H9 (cell line): ENCODE measurements around the gene TMEM132D. TPM values are rescaled to one million over a fixed set of nuclear protein-coding genes. Genes with fewer than 3 reads are reported as not detected.

ENCODE experiments used
- DNase-seq: peaks from one replicate; pipeline ENCODE4 v3.0.0-alpha.2; 2017
- H2AFZ ChIP-seq: one replicate; pipeline ENCODE4 v1.6.1; 2013; ENCODE audit warnings: mild to moderate bottlenecking, low read length, control low read depth, moderate library complexity
- H2AK5ac ChIP-seq: 2 replicates; pipeline ENCODE4 v1.6.1; 2013; ENCODE audit warnings: low read length, control low read depth, mixed read lengths; ENCODE audit not compliant: insufficient read length
- H2BK120ac ChIP-seq: one replicate; pipeline ENCODE4 v1.6.1; 2013; ENCODE audit warnings: low read depth, mild to moderate bottlenecking, low read length, control low read depth, inconsistent platforms; ENCODE audit not compliant: poor library complexity, severe bottlenecking
- H2BK12ac ChIP-seq: 2 replicates; pipeline ENCODE4 v1.6.1; 2013; ENCODE audit warnings: low read length, control low read depth, mixed read lengths, low read depth; ENCODE audit not compliant: insufficient read length
- H2BK15ac ChIP-seq: 2 replicates; pipeline ENCODE4 v1.6.1; 2013; ENCODE audit warnings: low read depth, low read length, control low read depth
- H2BK20ac ChIP-seq: one replicate; pipeline ENCODE4 v1.6.1; 2013; ENCODE audit warnings: low read depth, mild to moderate bottlenecking, low read length, control low read depth, inconsistent platforms; ENCODE audit not compliant: poor library complexity, severe bottlenecking
- H2BK5ac ChIP-seq: 2 replicates; pipeline ENCODE4 v1.6.1; 2013; ENCODE audit warnings: low read length, control low read depth, mixed read lengths; ENCODE audit not compliant: insufficient read length
- H3K14ac ChIP-seq: 2 replicates; pipeline ENCODE4 v1.6.1; 2013; ENCODE audit warnings: low read length, control low read depth; ENCODE audit not compliant: insufficient read depth
- H3K18ac ChIP-seq: 2 replicates; pipeline ENCODE4 v1.6.1; 2013; ENCODE audit warnings: low read depth, mild to moderate bottlenecking, mixed read lengths, low read length, control low read depth; ENCODE audit not compliant: insufficient read length
- H3K23ac ChIP-seq: 2 replicates; pipeline ENCODE4 v1.6.1; 2013; ENCODE audit warnings: low read length, control low read depth, mixed read lengths, low read depth; ENCODE audit not compliant: insufficient read length
- H3K23me2 ChIP-seq: 2 replicates; pipeline ENCODE4 v1.6.1; 2013; ENCODE audit warnings: low read depth, mild to moderate bottlenecking, mixed read lengths, low read length, control low read depth; ENCODE audit not compliant: insufficient read length, poor library complexity, severe bottlenecking
- H3K27ac ChIP-seq: 2 replicates; pipeline ENCODE4 v1.5.1; 2013; ENCODE audit warnings: low read length, control low read depth, mixed read lengths, low read depth; ENCODE audit not compliant: insufficient read length
- H3K27me3 ChIP-seq: 2 replicates; pipeline ENCODE4 v1.6.1; 2013; ENCODE audit warnings: low read length, control low read depth, inconsistent platforms; ENCODE audit not compliant: insufficient read depth
- H3K4ac ChIP-seq: 2 replicates; pipeline ENCODE4 v1.6.1; 2013; ENCODE audit warnings: low read depth, mild to moderate bottlenecking, control low read depth, inconsistent platforms, low read length, moderate library complexity
- H3K4me1 ChIP-seq: 2 replicates; pipeline ENCODE4 v1.6.1; 2013; ENCODE audit warnings: low read length, control low read depth, inconsistent platforms; ENCODE audit not compliant: insufficient read depth
- H3K4me2 ChIP-seq: 2 replicates; pipeline ENCODE4 v1.6.1; 2013; ENCODE audit warnings: low read length, control low read depth, mixed read lengths; ENCODE audit not compliant: insufficient read length, insufficient read depth
- H3K56ac ChIP-seq: 2 replicates; pipeline ENCODE4 v1.6.1; 2013; ENCODE audit warnings: low read depth, mild to moderate bottlenecking, mixed read lengths, low read length, control low read depth; ENCODE audit not compliant: insufficient read length
- H3K79me1 ChIP-seq: 2 replicates; pipeline ENCODE4 v1.6.1; 2013; ENCODE audit warnings: low read depth, mild to moderate bottlenecking, moderate library complexity, low read length, control low read depth, inconsistent platforms; ENCODE audit not compliant: insufficient read depth, poor library complexity, severe bottlenecking
- H3K79me2 ChIP-seq: 2 replicates; pipeline ENCODE4 v1.6.1; 2013; ENCODE audit warnings: low read length, control low read depth, inconsistent platforms; ENCODE audit not compliant: insufficient read depth
- H3K9ac ChIP-seq: 2 replicates; pipeline ENCODE4 v1.6.1; 2013; ENCODE audit warnings: low read length, control low read depth, mixed read lengths; ENCODE audit not compliant: insufficient read length; ENCODE audit errors: extremely low read depth
- H3K9me3 ChIP-seq: one replicate; pipeline ENCODE4 v1.6.1; 2013; ENCODE audit warnings: low read depth, low read length, inconsistent platforms; ENCODE audit not compliant: control insufficient read depth
- H3T11ph ChIP-seq: one replicate; pipeline ENCODE4 v1.6.1; 2013; ENCODE audit warnings: mild to moderate bottlenecking, low read length, control low read depth, inconsistent platforms
- H4K20me1 ChIP-seq: one replicate; pipeline ENCODE4 v1.6.1; 2013; ENCODE audit not compliant: control insufficient read depth, insufficient read length, insufficient read depth
- H4K5ac ChIP-seq: 2 replicates; pipeline ENCODE4 v1.6.1; 2013; ENCODE audit warnings: low read depth, mild to moderate bottlenecking, mixed read lengths, low read length, control low read depth; ENCODE audit not compliant: insufficient read length
- H4K8ac ChIP-seq: replicated peaks from 2 replicates; pipeline ENCODE4 v1.6.1; 2013; ENCODE audit warnings: low read length, control low read depth, mixed read lengths, low read depth; ENCODE audit not compliant: insufficient read length
- H4K91ac ChIP-seq: 2 replicates; pipeline ENCODE4 v1.6.1; 2013; ENCODE audit warnings: low read depth, mild to moderate bottlenecking, moderate library complexity, mixed read lengths, low read length, control low read depth; ENCODE audit not compliant: insufficient read length
- H3K27ac Mint-ChIP-seq, 3 experiments: 2 replicates in 2 of 3; 3 replicates in 1 of 3; pipeline ENCODE4 v1.8.0; 2020 to 2021; ENCODE audit warnings: mixed read lengths in 3 of 3, mild to moderate bottlenecking in 1 of 3, moderate library complexity in 1 of 3
- H3K27me3 Mint-ChIP-seq: 2 replicates; pipeline ENCODE4 v1.8.0; 2021; ENCODE audit warnings: low read depth, mild to moderate bottlenecking, moderate library complexity, mixed read lengths
- H3K36me3 Mint-ChIP-seq, 3 experiments: 2 replicates in 2 of 3; 3 replicates in 1 of 3; pipeline ENCODE4 v1.8.0; 2020 to 2021; ENCODE audit warnings: low read depth in 3 of 3, mixed read lengths in 3 of 3; ENCODE audit not compliant: insufficient read depth in 1 of 3
- H3K4me1 Mint-ChIP-seq, 2 experiments: 2 replicates each; pipeline ENCODE4 v1.8.0; 2020; ENCODE audit warnings: mixed read lengths in 2 of 2
- H3K4me3 Mint-ChIP-seq, 2 experiments: 2 replicates in 1 of 2; 3 replicates in 1 of 2; pipeline ENCODE4 v1.8.0; 2020 to 2021; ENCODE audit warnings: mild to moderate bottlenecking in 2 of 2, mixed read lengths in 2 of 2, moderate library complexity in 1 of 2
- H3K9me3 Mint-ChIP-seq, 2 experiments: 2 replicates in 1 of 2; 3 replicates in 1 of 2; pipeline ENCODE4 v1.8.0; 2020; ENCODE audit warnings: mild to moderate bottlenecking in 2 of 2, mixed read lengths in 2 of 2, moderate library complexity in 1 of 2
- CTCF ChIP-seq: fragments of 200-600 bp; sonication (generic); conservative IDR thresholded peaks from 3 replicates; pipeline ENCODE4 v1.8.0; 2021; ENCODE audit warnings: antibody characterized with exemption, mild to moderate bottlenecking
- WGBS: extraction: QIAGEN DNeasy Blood & Tissue Kit; methylation state at CpG from one replicate; pipeline ENCODE4 v1.1.7; 2013; ENCODE audit warnings: missing lambda C conversion rate, low lambda C conversion rate, mixed read lengths; ENCODE audit not compliant: insufficient read length; ENCODE audit errors: extremely low coverage; 5-methylcytosine and 5-hydroxymethylcytosine counted together
- total RNA-seq: library from RNA; stranded (reverse); gene quantifications from 2 replicates; pipeline ENCODE4 v1.2.1, GENCODE V29; 2021

TMEM132D gene
- total RNA-seq, 1 experiment from 2014 or later: 6.1 TPM

- H3K9ac ChIP-seq: no peak overlapping the region
- DNase-seq: no peak
- H2AK5ac ChIP-seq: no peak overlapping the region
- H3K79me1 ChIP-seq: no peaks in the 10 kb centered on the region
- H2BK5ac ChIP-seq: no peak overlapping the region
- Mint-ChIP-seq H3K27ac (no peak overlapping the region), H3K9me3 (peaks cover 4 to 8% of the 10 kb centered on the region in 2 experiments; a peak in 3 of 5 replicates), H3K36me3 (peaks cover 15 to 19% (median 16%) of the 10 kb centered on the region in 3 experiments; a peak in 6 of 7 replicates), H3K4me3 (no peak overlapping the region), H3K4me1 (peaks cover 21 to 24% of the 10 kb centered on the region in 2 experiments), H3K27me3 (no peaks in the 10 kb centered on the region)
- H4K5ac ChIP-seq: no peak overlapping the region
- no CpG with 5 or more reads among the region's 9 CpGs for WGBS
- H4K8ac ChIP-seq: no peak overlapping the region
- no peak overlapping the region for H2AFZ ChIP-seq
- no peak overlapping the region for H2BK120ac ChIP-seq
- H2BK15ac ChIP-seq: no peak overlapping the region
- TF ChIP-seq CTCF: no peak
- H3K4me2 ChIP-seq: no peak overlapping the region
- H3K4ac ChIP-seq: no peak overlapping the region
- H3K27me3 ChIP-seq: no peaks in the 10 kb centered on the region
- H3K18ac ChIP-seq: no peak overlapping the region
- H3K23me2 ChIP-seq: no peaks in the 10 kb centered on the region
- H2BK12ac ChIP-seq: no peak overlapping the region
- H3K4me1 ChIP-seq: peaks cover 4% of the 10 kb centered on the region; the same call in 1 of the 2 replicates
- no peak overlapping the region for H2BK20ac ChIP-seq
- H3K9me3 ChIP-seq: no peaks in the 10 kb centered on the region
- no peak overlapping the region for H3K23ac ChIP-seq
- no peaks in the 10 kb centered on the region for H4K20me1 ChIP-seq
- H4K91ac ChIP-seq: no peak overlapping the region
- no peak overlapping the region for H3K14ac ChIP-seq
- no peak overlapping the region for H3K56ac ChIP-seq
- no peaks in the 10 kb centered on the region for H3K79me2 ChIP-seq
- no peak overlapping the region for H3K27ac ChIP-seq
- no peak overlapping the region for H3T11ph ChIP-seq
Measured at GRCh38 chr12:129613314-129613713, 290.5 kb downstream of the TMEM132D start.
